Dedifferentiated amniotic fluid mesenchymal stem cell (primary cell): Measurements from ENCODE around the gene CTXND1.
A peak's percentile ranks its signal among the peaks of the same experiment; 100 is the strongest.
"Not testable (repeated sequence)": the region's sequence is repeated elsewhere in the genome, so short reads cannot be mapped to it uniquely, and the experiment has no call there.

Source experiments
- DNase-seq: peaks from one replicate; pipeline ENCODE4 v3.0.0-alpha.2; 2016; ENCODE audit errors: extremely low spot score

The CTXND1 gene

GRCh38 chr15:80159301-80159700 lies 92.7 kb downstream of the CTXND1 start:
- no peak for DNase-seq

- no peak for DNase-seq
Measured at GRCh38 chr15:80157215-80157614, 94.8 kb downstream of the CTXND1 start.

GRCh38 chr15:80156176-80156720 lies 95.8 kb downstream of the CTXND1 start:
- DNase-seq: no peak

DNA sequence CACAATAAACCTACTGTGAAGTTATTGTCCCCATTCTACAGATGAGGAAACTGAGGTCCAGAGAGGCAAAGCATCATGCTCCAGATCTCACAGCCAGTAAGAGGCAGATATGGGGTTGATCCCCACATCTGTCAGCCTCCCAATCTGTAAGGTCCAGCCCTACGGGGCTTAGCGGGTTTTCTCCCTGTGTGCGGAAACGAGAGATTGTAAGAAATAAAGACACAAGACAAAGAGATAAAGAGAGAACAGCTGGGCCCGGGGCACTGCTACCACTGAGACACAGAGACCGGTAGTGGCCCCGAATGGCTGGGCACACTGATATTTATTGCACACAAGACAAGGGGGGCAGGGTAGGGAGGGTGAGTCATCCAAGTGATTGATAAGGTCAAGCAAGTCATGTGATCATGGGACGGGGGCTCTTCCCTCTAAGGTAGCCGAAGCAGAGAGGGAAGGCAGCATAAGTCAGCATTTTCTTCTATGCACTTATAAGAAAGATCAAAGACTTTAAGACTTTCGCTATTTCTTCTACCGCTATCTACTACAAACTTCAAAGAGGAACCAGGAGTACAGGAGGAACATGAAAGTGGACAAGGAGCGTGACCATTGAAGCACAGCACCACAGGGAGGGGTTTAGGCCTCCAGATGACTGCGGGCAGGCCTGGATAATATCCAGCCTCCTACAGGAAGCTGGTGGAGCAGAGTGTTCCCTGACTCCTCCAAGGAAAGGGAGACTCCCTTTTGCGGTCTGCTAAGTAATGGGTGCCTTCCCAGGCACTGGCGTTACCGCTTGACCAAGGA lies 96.4 kb downstream of the CTXND1 start:
- DNase-seq: not testable (repeated sequence)

- DNase-seq: no peak
Measured at GRCh38 chr15:80155001-80155377, 97.0 kb downstream of the CTXND1 start.

DNA sequence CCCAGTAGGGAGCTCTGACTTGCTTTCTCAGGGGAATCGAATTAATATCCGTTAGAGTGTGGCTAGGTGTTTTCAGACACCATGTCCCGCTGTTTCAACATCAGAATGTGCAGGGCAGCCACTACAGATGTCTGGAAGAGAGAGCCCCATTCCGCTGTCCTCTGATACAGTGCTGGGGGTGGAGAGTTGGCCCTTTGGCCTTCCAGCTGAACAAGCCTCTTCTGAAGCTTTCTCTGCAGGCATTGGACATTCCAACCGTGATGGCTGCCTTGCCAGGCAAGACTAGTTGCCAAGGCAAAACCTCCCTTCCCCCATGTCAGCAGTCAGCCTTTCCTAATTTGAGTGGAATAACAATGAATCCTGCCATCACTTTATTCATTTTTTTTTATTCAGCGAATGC lies 97.7 kb downstream of the CTXND1 start:
- no peak for DNase-seq

DNA sequence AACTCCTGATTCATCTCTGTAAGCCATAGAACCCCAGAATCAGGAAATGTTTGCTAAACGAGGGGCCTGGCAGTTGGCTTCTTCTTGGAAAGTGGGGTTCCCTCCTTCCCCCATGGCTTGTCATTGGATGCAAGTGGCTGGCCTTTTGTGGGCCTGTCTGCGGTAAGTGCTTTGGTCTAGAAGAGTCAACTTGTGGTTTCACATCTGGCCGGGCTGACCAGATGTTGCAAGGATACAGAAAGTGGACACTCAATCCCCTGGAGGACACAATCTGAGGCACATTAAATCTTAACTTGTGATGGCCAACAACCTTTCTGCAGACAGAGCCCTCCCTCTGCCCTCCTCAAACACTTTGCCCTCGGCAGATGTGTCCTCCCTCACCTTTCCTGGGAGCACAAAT lies 98.1 kb downstream of the CTXND1 start:
- no peak for DNase-seq

GRCh38 chr15:80152896-80153876 lies 98.8 kb downstream of the CTXND1 start, which contains the start of gene FAH:
FAH (plus strand) TSS chr15:80152999; CDS start chr15:80153055, 56 bp downstream.
- DNase-seq: peak; percentile 36

GRCh38 chr15:80152180-80152895 lies 99.7 kb downstream of the CTXND1 start:
- DNase-seq: peak; percentile 82

DNA sequence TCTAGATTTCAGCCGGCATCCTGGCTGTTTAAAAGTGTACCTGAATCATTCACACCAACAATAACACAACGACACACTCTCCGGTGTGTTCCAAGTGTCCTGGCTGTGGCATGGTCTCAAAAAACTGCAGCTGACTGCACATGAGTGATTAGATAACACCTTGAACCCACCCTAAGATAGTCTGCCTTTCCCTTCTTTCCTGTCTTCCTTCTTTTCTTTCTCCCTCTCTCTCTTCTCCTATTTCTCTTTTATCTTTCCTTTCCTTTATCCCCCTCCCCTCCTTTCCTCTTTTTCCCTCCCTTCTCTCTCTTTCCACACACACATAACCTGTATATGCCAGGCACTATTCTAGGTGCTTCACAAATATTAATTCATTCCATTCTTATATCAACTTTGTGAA lies 100.4 kb downstream of the CTXND1 start:
- no peak for DNase-seq

- DNase-seq: no peak
Measured at GRCh38 chr15:80151148-80151547, 100.9 kb downstream of the CTXND1 start.
